GM12872 (cell line): ENCODE results near the gene LANCL3.

Experiments
- TF ChIP-seq, protein P1 (sequence below): IDR thresholded peaks from 3 replicates; pipeline ENCODE4 v1.5.1; 2011; ENCODE audit warnings: low read depth, mild to moderate bottlenecking, low read length, moderate library complexity; ENCODE audit not compliant: insufficient read depth

LANCL3 gene

GRCh38 chrX:37613933-37614332 lies 42.5 kb downstream of the LANCL3 start:
- TF ChIP-seq, protein P1, sequence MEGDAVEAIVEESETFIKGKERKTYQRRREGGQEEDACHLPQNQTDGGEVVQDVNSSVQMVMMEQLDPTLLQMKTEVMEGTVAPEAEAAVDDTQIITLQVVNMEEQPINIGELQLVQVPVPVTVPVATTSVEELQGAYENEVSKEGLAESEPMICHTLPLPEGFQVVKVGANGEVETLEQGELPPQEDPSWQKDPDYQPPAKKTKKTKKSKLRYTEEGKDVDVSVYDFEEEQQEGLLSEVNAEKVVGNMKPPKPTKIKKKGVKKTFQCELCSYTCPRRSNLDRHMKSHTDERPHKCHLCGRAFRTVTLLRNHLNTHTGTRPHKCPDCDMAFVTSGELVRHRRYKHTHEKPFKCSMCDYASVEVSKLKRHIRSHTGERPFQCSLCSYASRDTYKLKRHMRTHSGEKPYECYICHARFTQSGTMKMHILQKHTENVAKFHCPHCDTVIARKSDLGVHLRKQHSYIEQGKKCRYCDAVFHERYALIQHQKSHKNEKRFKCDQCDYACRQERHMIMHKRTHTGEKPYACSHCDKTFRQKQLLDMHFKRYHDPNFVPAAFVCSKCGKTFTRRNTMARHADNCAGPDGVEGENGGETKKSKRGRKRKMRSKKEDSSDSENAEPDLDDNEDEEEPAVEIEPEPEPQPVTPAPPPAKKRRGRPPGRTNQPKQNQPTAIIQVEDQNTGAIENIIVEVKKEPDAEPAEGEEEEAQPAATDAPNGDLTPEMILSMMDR: no peak

GRCh38 chrX:37627602-37628001 lies 56.1 kb downstream of the LANCL3 start:
- TF ChIP-seq, protein P1: no peak

- TF ChIP-seq, protein P1: no peak
Observed at GRCh38 chrX:37638047-37638446, 66.6 kb downstream of the LANCL3 start.

DNA sequence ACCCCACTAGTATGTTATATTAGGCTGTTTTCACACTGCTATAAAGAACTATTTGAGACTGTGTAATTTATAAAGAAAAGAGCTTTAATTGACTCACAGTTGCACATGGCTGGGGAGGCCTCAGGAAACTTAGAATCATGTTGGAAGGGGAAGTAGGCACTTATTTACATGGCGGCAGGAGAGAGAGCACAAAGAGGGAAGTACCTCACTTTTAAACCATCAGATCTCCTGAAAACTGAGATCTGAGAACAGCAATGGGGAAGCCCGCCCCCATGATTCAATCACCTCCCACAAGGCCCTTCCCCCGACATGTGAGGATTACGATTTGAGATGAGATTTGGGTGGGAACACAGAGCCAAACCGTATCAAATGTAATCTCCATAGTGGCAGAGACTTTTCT lies 68.7 kb downstream of the LANCL3 start:
- TF ChIP-seq, protein P1: no peak

GRCh38 chrX:37641859-37642258 lies 70.4 kb downstream of the LANCL3 start:
- TF ChIP-seq, protein P1: no peak

DNA sequence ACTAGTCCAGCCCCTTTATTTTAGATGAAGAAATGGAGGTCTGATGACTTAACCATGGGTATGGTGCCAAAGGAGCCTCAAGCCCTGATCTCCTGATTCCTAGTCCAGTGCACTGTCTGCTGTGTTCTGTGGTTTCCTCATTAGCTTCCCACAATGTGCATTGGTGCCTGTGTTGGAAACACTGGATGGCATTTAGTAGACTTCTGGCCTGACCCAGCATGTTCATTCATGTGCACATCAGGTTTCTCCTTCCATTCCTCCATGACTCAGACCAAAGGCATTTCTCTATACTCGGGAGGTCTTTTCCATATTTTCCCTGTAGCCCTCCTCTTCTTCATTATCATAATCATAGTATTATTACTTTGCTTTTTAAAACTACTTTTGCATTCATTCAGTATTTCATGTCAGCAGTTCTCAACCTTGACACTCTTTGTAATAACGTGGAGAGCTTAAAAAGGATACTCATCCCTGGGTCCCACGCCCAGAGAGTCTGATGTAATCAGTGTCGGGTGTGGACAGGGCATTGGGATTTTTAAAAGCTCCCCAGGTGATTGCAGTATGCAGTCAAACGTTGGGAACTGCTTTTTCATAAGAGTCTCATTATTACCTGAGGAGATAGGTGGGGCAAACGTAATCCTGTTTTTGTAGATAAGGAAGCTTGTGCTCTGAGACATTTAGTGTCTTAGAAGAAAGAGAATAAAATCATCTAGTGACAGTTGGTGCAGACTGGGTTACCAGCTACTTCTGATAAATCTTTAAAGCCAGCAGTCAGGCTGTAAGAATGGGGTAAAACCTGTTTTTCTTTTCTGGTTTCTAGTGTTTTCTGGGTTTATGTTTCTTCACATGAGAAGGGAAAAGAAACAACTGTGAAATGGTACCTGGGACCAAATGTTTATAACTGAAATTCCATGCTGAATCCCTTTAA lies 73.2 kb downstream of the LANCL3 start:
- TF ChIP-seq, protein P1: no peak

GRCh38 chrX:37646254-37646653 lies 74.8 kb downstream of the LANCL3 start:
- TF ChIP-seq, protein P1: 0 out of 3 replicates have a peak, but pooled peaks have one; percentile 18
